ENCODE measurements around the gene LRRC14B.

- no peak for TF ChIP-seq EZH2 (IDR thresholded peaks at IDR 0.05; ENCODE audit: insufficient read depth, poor library complexity, severe bottlenecking)
- TF ChIP-seq EZH2phosphoT487 (IDR thresholded peaks at IDR 0.05; ENCODE audit: insufficient read depth, low read depth), result no peak
Observed at GRCh38 chr5:182126-182525, 9.2 kb upstream of the LRRC14B start.
